NT2/D1 (cell line): ENCODE measurements around the gene OSM.

ENCODE experiments used
- DNase-seq: peaks from one replicate; pipeline ENCODE4 v3.0.0-alpha.2; 2011; ENCODE audit warnings: low read depth, low spot score
- H3K27me3 ChIP-seq: 2 replicates; pipeline ENCODE4 v1.6.0; 2011; ENCODE audit warnings: mild to moderate bottlenecking; ENCODE audit not compliant: insufficient read length, insufficient read depth
- H3K36me3 ChIP-seq: 2 replicates; pipeline ENCODE4 v1.6.1; 2011; ENCODE audit warnings: mild to moderate bottlenecking, low read length, mixed read lengths; ENCODE audit not compliant: insufficient read depth, insufficient read length
- H3K4me1 ChIP-seq: 2 replicates; pipeline ENCODE4 v1.5.1; 2011; ENCODE audit not compliant: insufficient read depth, insufficient read length
- H3K4me3 ChIP-seq: 2 replicates; pipeline ENCODE4 v1.5.1; 2011; ENCODE audit warnings: low read depth; ENCODE audit not compliant: insufficient read length
- H3K9ac ChIP-seq: 2 replicates; pipeline ENCODE4 v1.6.0; 2011; ENCODE audit warnings: low read depth; ENCODE audit not compliant: insufficient read length
- H3K9me3 ChIP-seq: 2 replicates; pipeline ENCODE4 v1.5.1; 2011; ENCODE audit warnings: mild to moderate bottlenecking, low read length; ENCODE audit not compliant: insufficient read depth
- SUZ12 ChIP-seq: IDR thresholded peaks from 2 replicates; pipeline ENCODE4 v1.6.1; 2011; ENCODE audit not compliant: insufficient read length, insufficient read depth; ENCODE audit errors: extremely low read depth
- YY1 ChIP-seq: IDR thresholded peaks from 2 replicates; pipeline ENCODE4 v1.6.1; 2011; ENCODE audit not compliant: insufficient read length, insufficient read depth
- ZNF274 ChIP-seq: IDR thresholded peaks from 2 replicates; pipeline ENCODE4 v1.6.1; 2011; ENCODE audit warnings: mild to moderate bottlenecking, low read depth, low read length

Gene OSM

DNA sequence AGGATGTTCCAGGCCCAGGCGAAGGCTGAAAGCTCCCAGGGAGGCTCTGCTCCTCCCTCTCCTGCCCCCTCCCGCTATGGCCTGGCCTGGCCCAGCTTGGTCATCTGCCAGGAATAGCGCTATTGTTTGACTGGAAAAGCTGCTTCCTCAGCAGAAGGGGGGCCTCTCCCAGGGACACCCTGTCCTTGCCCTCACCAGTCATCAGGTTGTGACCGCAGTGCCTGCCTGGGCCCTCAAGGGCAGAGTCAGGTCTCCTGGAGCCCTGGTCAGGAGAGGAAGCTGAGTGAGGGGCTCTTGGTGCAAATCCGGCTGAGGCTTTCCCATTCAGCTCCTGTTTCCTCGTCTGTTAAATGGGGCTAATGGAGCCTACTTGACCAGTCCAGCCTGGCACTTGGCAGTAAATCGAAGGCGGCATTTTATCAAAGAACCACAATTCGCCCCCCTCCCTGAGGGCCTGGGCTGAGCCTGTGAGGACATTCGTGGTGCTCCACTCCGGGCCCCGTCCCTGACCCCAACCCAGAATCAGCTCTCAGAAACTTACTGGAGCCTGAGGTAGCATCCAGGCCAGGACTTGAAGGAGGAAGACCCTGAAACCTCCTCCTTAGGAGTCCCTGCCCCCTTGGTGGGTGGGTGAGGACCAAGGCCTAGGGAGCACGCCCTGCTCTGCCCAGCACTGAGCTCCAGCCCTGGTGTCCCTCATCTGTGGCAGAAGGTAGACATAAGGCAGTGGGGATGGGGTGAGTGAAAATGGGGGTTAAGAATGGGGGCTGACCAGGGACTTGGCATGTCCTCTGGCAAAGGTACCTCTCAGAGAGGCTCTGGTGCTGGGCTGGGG is 24.6 kb upstream of the OSM start:
- TF ChIP-seq SUZ12 (no peak), YY1 (no peak), ZNF274 (no peak)
- no peaks in the 10 kb centered on the region for H3K9me3 ChIP-seq
- H3K9ac ChIP-seq = no peak overlapping the region
- H3K27me3 ChIP-seq = no peaks in the 10 kb centered on the region
- H3K36me3 ChIP-seq = peaks cover 55% of the 10 kb centered on the region
- peaks cover 20% of the 10 kb centered on the region for H3K4me1 ChIP-seq
- no peak overlapping the region for H3K4me3 ChIP-seq
- DNase-seq = no peak

DNA sequence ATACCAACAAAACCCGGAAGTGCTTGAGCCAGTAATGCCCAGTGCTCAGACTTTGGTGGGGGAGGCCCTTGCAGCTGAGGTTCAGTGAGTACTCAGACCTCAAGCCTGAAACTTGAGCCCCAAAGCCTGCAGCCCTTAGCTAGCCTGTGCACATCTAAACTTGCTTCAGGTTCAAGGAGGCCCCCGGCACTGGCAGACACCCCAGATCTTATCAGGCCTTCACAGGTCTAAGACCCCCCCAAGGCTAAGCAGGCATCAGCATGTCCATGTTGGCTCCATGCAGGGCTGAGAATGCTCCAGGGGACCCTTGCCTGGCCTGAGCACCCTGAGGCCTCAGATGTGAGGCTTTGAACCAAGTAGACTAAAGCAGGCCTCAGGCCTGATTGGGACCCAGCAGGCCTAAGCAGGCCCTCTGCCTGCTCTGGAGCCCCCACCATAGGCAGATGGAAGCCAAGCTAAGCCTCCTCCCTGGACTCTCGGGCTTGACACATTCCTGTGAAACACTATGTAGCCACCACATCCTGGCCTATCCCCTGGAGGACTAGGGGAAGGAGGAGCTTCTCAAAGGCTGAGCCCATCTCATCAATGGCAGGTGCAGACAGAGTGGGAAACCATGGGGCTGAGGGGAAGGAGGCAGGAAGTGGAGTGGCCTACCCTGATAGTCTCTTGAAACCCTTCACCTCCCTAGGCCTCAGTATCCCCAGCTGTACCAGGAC is 23.8 kb upstream of the OSM start:
- Histone ChIP-seq H3K9ac (peak overlapping the region; percentile 72), H3K9me3 (no peaks in the 10 kb centered on the region), H3K4me3 (peak overlapping the region; percentile 29), H3K27me3 (no peaks in the 10 kb centered on the region), H3K36me3 (peaks cover 55% of the 10 kb centered on the region), H3K4me1 (peaks cover 20% of the 10 kb centered on the region)
- no peak for TF ChIP-seq SUZ12
- DNase-seq = no peak

DNA sequence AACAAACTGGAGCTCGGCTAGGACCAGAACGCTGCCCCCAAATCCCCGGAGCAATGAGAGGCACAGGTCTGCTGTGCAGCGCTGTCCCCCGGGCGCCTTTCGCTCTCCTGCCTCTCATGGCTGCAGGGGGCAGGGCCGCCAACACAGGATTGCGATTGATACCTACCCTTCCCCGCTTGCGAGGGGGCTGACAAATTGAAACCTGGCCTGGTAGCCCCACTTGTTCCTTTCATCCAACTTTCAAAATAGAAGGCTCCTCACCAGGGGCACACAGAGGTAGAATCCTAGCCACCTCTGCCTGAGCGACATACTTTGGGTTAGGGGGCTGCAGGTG is 23.3 kb upstream of the OSM start:
- Histone ChIP-seq H3K4me1 (peaks cover 20% of the 10 kb centered on the region), H3K27me3 (no peaks in the 10 kb centered on the region), H3K36me3 (peaks cover 56% of the 10 kb centered on the region), H3K4me3 (peak overlapping the region; percentile 29), H3K9me3 (no peaks in the 10 kb centered on the region), H3K9ac (peak overlapping the region; percentile 72)
- no peak for DNase-seq
- TF ChIP-seq SUZ12 (no peak), YY1 (no peak), ZNF274 (no peak)

DNA sequence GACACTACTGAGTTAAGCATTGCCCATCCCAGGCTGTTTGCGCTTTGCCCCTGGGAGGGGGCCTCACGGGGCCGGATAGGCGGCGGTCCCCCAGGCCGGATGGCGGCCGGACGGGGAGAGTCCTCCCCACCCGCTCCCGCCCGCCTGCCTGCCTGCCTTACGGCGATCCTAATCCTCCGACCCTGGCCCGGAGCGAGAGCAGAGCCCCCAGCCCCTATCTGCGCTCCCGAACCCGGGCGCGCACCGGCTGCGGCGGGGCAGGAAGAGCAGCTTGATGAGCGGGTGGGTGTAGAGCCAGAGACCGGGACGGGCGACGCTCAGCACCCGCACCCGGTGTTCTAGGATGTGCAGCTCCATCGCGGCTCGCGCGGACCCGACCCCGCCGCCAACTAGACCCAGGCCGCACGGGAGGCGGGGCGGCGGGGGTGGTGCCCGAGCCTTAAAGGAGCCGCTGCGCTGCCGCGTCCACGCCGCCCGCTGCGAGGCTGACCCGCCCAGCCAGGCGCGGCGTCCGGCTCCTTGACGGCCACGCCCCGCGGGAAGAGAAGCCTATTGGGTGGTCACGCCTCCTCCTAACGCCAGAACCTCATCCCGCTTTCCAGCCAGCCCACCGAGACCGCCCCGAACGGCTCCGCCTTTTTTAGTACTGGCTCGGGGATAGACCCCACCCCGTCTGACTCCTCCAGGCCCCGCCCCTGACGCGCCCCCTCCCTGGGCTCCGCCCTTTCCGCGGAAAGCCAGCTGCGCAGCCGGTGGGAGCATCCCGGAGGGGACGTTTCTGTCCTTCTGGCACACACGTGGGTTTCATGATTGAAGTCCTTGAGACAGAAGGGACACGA is 22.7 kb upstream of the OSM start, which contains the start of gene CASTOR1:
Gene CASTOR1 (minus strand): TSS at position 365 of the 839 bp plus-strand sequence. CDS start 8 bp downstream, at position 357.
- Histone ChIP-seq H3K4me3 (peak within 1 kb of the TSS; percentile 49), H3K4me1 (peaks cover 20% of the 10 kb centered on the region), H3K36me3 (peaks cover 56% of the 10 kb centered on the region), H3K9ac (peak within 1 kb of the TSS; percentile 79), H3K27me3 (no peaks in the 10 kb centered on the region), H3K9me3 (no peaks in the 10 kb centered on the region)
- TF ChIP-seq ZNF274 (no peak), YY1 (no peak)
- DNase-seq = peak; percentile 87

DNA sequence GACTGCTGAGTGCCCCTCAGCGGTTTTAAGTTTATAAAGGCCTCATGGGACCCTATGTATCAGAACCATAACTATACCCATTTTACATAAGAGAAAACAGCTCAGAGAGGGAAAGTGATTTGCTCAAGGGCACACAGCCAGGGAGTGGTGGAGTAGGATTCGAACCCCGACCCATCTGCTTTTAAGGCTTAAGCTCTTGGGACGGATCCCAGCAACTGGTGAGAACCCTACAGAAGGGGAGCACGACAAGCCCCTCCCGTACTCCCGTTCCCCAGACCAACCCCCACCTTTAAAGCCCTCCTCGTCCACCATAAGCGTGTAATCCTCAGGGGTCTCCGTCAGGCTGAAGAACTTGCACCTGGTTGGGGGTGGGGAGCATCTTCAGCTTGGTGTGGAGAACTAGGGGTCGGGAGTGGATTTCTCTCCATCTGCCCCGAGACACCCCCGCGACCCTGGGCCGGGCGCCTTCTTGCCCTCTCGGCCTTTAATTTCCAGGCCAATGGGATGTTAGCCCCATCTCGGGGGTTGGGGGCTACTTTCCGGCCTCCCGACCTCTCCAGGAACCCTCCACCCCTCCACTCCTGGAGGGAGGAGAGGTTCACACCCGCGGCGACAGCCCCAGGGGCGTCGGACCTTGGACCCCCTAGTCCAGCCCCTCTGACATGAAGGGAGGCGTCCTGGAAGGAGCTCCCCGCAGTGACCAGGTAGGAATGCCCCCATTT is 21.9 kb upstream of the OSM start:
- peaks cover 48% of the 10 kb centered on the region for H3K36me3 ChIP-seq
- DNase-seq = no peak
- no peaks in the 10 kb centered on the region for H3K9me3 ChIP-seq
- TF ChIP-seq ZNF274 (no peak), SUZ12 (no peak), YY1 (no peak)
- H3K4me3 ChIP-seq = peak overlapping the region; percentile 49
- peaks cover 21% of the 10 kb centered on the region for H3K4me1 ChIP-seq
- H3K9ac ChIP-seq = peak overlapping the region; percentile 79
- no peaks in the 10 kb centered on the region for H3K27me3 ChIP-seq

DNA sequence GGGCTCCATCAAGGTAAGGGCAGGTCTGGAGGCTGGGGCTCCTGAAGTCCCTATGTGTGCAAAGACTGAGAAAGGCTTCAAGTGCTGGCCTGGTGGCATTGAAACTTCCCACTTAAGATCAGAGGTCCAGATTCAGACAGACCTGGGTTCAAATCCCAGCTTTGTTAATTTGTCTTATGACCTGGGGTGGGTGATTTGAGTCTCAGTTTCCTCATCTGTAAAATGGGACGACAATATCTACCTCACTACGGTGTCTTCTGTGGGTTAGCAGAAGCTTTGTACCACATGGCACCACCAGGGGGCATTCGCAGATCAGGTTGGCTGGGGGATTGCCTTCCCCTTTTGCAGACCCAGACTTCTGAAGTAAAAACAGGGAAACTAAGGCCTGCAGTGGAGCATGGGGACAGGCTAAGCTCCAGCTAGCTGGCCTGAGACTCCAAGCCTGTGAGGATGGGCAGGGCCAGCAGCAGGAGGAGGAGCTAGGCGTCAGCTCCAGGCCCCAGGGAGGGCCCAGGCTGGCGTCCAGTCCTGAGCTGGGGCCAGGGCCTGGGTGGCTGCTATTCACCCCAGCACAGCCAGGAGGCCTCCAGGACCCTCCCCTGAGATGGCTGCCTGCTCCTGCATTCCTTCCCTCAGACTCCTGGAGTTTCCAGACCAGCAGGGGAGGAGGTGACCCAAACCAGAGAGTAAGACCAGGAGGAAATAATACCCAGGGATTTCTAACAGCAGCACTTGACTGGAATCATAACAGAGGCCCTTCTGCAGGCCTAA is 21.2 kb upstream of the OSM start:
- TF ChIP-seq ZNF274 (no peak), SUZ12 (no peak), YY1 (no peak)
- Histone ChIP-seq H3K4me3 (peak overlapping the region; percentile 49), H3K9me3 (no peaks in the 10 kb centered on the region), H3K27me3 (no peaks in the 10 kb centered on the region), H3K36me3 (peaks cover 41% of the 10 kb centered on the region), H3K9ac (no peak overlapping the region), H3K4me1 (peaks cover 23% of the 10 kb centered on the region)
- peak; percentile 66 for DNase-seq
